HG02642 (cell line): ENCODE results near the gene TNFAIP1.
"Not testable (repeated sequence)": the region's sequence is repeated elsewhere in the genome, so short reads cannot be mapped to it uniquely, and the experiment has no call there.

Experiments used
- ATAC-seq: cut with Tn5 transposase; IDR thresholded peaks from one replicate; pipeline ENCODE4 v1.9.1; 2021; ENCODE audit warnings: mild to moderate bottlenecking; ENCODE audit not compliant: unreplicated experiment, poor library complexity

TNFAIP1 gene

GRCh38 chr17:28324267-28324745 lies 11.3 kb upstream of the TNFAIP1 start:
- ATAC-seq, result no peak

DNA sequence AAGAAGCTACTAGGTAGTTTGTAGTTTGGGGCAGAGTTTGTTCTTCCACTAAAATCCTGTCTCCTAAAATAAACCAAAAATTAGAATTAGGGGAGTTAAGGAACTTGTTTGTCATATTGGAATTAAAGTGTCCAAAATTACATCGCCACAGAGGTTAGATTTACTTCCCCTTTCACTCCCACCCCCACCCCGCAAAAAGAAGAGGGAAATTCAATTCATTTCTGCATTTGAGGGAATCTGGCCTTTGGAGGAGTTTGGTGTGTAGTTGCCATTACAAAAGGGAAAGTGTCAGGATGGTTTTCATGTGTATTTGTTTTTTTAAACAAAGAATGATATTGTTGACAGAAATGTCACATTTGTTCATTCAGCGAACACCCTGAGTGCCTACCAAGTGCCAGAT lies 10.8 kb upstream of the TNFAIP1 start:
- ATAC-seq, result no peak

DNA sequence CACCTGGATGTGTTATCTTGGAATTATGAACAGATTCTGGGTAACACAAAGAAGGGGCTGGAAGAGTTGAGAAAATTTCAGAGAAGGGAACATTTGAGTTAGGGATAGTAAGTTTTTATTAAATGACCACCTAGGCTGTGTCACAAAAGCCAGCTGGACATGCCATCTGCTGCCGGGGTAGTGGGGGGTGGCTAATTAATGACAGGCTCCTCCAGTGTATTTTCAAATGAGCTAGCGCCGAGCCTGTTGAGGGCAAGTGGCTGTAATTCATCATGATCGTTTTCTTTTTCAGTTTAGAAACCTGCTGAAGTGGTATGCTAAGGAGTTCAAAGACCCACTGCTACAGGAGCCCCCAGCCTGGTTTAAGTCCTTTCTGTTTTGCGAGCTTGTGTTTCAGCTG lies 10.3 kb upstream of the TNFAIP1 start:
- ATAC-seq, result no peak

DNA sequence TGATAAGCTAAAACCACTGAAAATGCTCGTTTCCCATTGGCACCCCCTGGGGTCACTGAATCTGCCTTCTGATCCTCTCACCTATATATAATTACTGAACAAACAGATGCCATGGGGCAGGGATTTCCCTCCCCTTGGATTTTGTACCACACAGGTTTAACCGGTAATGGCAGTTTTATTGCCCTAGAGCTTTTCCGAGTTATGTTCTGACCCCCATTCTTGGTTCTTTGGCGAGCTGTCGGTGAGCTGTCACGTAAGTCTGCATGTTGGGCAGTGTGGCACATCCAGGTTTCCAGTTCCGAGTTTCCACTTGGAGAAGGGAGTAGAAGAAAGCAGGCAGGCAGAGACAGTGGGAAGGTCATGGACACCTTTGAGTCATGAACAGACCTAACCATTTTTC lies 9.4 kb upstream of the TNFAIP1 start:
- ATAC-seq, result no peak

DNA sequence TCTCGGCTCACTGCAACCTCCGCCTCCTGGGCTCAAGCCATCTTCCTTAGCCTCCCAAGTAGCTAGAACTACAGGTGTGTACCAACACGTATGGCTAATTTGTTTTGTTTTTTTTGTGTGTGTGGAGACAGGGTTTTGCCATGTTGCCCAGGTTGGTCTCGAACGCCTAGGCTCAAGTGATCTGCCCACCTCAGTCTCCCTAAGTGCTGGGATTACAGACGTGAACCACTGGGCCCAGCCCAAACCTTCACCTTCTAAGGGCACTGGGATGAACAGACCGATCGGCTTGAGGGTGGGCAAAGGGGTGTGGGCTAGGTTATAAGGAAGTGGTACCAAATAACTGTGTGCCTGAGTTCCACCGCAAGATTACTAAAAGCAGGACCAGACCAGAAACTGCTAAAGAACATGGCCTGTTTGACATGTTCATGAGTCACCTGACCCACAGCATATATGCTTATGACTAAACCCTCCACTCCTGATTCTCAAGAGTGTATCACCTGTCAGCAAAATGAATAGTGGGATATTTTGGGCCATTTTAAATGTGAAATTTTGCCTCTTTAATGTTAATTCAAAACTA lies 8.4 kb upstream of the TNFAIP1 start:
- no peak for ATAC-seq

DNA sequence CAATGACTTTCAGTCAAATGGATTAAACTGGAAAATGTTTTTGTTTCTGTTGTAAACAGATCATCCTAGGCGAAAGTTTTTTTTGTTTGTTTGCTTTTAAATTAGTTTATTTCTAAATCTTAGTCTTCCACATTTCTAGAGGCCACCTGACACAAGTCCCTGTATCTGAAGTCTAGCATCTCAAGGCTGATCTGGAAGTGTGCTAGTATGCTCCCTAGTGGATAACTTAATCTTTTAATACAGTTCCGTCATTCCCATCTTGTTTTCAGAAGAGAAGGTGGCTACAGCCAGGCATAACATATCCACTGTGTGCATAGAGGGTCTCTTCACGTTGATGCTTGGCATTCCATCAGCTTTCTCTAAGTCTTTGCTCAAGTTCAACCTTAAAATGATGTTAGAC lies 7.9 kb upstream of the TNFAIP1 start:
- no peak for ATAC-seq

DNA sequence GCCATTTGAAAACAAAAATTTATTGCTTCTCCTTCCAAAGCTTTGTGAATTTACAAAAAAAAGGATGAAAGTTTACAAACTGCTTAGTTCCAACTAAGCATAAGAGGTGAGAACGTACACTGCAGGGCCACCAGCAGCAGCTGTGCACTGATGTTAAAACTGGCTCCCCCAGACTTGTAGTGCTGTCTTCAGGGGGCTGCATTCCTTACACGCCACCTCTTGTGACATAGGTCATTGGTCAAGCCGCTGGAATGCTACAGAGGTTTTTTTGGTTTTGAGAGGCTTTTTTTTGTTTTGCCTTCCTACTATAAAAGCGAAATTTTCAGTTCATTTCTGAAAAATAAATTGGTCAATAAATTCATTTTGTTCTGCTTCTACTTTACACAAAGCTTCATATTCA lies 7.2 kb upstream of the TNFAIP1 start:
- ATAC-seq, result no peak

- no peak for ATAC-seq
Observed at GRCh38 chr17:28330671-28331070, 4.9 kb upstream of the TNFAIP1 start.

- no peak for ATAC-seq
Observed at GRCh38 chr17:28331891-28332420, 3.6 kb upstream of the TNFAIP1 start.

GRCh38 chr17:28333083-28333746 lies 2.3 kb upstream of the TNFAIP1 start:
- no peak for ATAC-seq

- no peak for ATAC-seq
Observed at GRCh38 chr17:28334171-28334570, 1.4 kb upstream of the TNFAIP1 start.

DNA sequence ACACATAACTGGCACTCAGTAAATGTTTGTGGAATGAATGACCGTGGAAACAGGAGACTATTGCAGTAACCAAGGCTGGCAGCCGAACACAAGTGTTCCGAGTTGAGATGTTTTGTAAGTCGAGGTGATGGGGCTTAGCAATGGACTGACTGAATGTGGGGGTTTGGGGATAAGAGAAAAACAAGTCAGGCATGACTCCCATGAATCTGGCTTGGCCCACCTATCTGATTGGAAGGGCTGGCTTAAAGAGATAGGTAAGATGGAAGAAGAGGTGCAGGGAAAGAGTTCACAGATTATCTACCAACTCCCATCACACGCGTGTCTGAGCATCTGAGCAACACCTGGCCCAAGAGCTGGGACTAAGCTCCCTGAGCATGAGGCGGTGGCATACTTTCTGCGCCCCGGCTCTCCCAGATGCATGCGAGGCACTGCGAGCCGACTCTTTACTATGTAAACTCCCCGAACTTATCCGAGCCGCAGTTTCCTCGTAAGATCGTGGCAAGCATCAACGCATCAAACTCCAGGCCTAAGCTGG lies 828 bp upstream of the TNFAIP1 start:
- ATAC-seq, result no peak

GRCh38 chr17:28335959-28336871 lies 654 bp downstream of the TNFAIP1 start:
- no peak for ATAC-seq

DNA sequence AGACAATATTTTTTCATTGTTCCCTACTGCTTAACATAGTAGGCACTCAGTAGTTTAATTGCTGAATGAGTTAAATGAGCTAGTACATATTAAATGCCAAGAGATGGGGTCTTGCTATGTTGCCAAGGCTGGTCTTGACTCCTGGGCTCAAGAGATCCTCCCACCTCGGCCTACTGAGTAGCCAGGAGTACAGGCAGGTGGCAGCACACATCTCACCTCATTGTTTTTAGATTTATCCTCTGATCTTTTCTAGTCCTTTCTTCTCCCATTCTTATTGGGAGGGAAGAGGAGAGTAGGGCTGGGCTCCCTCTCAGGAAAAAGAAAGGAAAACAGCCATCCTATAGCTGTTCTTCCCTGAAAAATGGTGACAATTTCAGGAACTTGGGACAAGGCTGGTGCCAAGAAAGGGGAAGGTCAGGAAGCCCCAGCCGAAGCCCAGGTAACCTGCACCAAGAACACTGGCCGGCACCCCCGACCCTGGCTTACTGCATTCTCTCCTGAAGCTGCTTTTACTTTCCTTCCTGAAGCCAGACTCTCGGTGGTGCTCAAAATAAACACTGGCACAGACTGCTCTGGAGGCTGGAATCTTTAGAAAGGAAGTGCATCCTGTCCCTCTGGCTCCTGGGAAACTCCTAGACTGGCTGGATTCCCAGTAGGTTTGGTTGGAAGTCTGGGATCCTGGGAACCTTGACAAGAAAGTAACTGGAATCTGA lies 2.7 kb downstream of the TNFAIP1 start:
- ATAC-seq, result no peak

GRCh38 chr17:28338769-28339212 lies 3.2 kb downstream of the TNFAIP1 start:
- ATAC-seq, result not testable (repeated sequence)

GRCh38 chr17:28339431-28339830 lies 3.9 kb downstream of the TNFAIP1 start:
- ATAC-seq, result no peak

DNA sequence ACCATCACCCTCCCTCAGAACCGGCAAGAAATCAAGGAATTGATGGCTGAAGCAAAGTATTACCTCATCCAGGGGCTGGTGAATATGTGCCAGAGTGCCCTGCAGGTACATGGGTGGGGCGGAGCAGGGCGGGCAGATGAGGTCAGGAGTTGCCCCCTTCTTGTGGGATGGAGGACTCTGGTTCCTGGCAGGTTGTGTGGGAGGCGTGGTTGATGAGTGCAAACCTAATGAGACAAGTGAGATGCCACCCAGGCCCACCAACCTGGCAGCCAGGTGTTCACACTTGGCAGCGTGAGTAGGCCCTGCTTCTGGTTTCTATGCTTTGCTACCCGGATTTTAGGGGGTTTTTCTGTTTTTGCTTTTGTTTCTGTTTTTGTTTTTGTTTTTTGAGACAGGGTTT lies 4.8 kb downstream of the TNFAIP1 start:
- no peak for ATAC-seq

DNA sequence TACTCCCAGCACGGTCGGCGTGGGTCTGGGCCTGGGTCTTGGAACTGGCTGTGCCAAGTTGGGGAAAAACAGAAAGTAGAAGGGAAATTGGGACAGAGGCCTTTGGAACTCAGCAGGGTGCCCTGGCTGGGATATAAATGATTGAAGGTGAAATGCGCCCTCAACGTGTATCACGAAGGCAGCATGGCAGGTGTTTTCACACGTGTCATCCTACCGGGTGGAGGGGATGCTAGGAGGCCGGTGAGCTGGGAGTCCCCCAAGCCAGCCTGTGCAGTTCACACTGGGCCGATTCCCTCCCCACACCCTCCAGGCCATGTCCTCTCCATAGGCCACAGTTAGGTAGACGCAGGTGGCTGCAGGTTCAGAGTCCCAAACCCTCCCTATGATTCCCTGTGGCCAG lies 6.0 kb downstream of the TNFAIP1 start:
- no peak for ATAC-seq

DNA sequence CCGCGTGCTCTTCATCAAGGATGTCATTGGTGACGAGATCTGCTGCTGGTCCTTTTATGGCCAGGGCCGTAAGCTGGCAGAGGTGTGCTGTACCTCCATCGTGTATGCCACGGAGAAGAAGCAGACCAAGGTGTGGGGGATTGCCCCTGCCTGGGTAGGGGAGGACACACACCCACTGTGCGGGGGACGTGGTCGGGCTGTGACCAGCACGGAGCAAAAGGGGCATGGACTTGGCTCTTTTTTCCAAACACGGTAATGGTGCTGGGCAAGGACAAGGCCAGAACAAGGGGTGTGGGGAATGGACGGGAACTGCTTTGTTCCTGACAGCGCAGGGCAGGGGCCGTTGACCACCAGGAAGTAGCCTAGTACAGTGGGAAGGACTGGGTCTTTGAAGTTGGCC lies 6.8 kb downstream of the TNFAIP1 start:
- ATAC-seq, result no peak

DNA sequence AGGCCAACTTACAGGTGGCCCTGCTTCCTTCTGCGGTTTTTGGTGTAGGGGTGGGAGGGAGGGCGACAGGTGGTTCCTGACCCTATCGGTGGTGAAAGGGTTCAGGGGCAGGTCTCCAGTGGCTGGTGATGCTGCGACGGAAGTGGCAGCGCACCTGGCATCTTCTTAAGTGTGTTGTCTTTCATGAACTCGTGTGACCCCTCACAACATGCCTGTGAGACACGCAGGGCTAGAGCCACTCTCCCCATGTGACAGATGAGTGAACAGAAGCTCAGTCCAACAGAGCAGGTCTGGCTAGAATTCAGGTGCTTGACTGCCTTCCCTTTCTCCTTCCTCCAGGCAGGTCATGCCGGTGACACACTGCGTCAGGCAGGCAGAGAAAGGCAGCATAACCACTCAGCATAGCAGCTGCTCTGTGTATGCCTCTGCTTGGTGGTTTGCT lies 8.0 kb downstream of the TNFAIP1 start:
- no peak for ATAC-seq
